ENCODE results near the gene C14orf132. TPM values are rescaled to one million over a fixed set of nuclear protein-coding genes. Genes with fewer than 3 reads are reported as not detected.

Gene C14orf132
- total and polyA plus RNA-seq, 4 donors: 9.8 to 49.3 (median 24.7) TPM

GRCh38 chr14:96037891-96038557, 1.1 kb upstream of the C14orf132 start:
- H3K4me3 ChIP-seq: no peak overlapping the region
- peak overlapping the region in 1 of 2 donors; percentile 48 for H3K27ac ChIP-seq (ENCODE audit: low read depth in 1 of 2, low read length in 1 of 2)
- peaks cover 0 to 18% (median 9%) of the 10 kb centered on the region in 5 donors for H3K4me1 ChIP-seq (ENCODE audit: control insufficient read depth in 5 of 5, insufficient read depth in 5 of 5, low read length in 5 of 5)
- no peaks in the 10 kb centered on the region for H3K36me3 ChIP-seq (ENCODE audit: control insufficient read depth in 4 of 4, insufficient read depth in 4 of 4, low read length in 4 of 4)
- WGBS, 2 donors: 24 to 33% methylated on average over 7 of the region's 7 CpGs
- ATAC-seq (ENCODE audit: insufficient read depth, low FRiP score): no peak
- TF ChIP-seq CTCF (IDR thresholded peaks at IDR 0.05; ENCODE audit: control extremely low read depth, extremely low read depth): no peak
- H3K9ac ChIP-seq (ENCODE audit: insufficient read depth in 1 of 2, low read length in 2 of 2): no peak overlapping the region
- H3K9me3 ChIP-seq (ENCODE audit: control insufficient read depth in 4 of 4, insufficient read depth in 3 of 4, low read length in 3 of 4): no peaks in the 10 kb centered on the region
- DNase-seq: peak in 2 of 3 donors; percentile 28 to 38
- peaks cover 0 to 4% (median 0%) of the 10 kb centered on the region in 3 donors for H3K27me3 ChIP-seq (ENCODE audit: control insufficient read depth in 3 of 3, insufficient read depth in 3 of 3, low read length in 2 of 3)

GRCh38 chr14:96038558-96038919, 623 bp upstream of the C14orf132 start:
- no peak for DNase-seq
- Histone ChIP-seq H3K9ac (ENCODE audit: insufficient read depth in 1 of 2, low read length in 2 of 2) (no peak overlapping the region), H3K9me3 (ENCODE audit: control insufficient read depth in 4 of 4, insufficient read depth in 3 of 4, low read length in 3 of 4) (no peaks in the 10 kb centered on the region), H3K27me3 (ENCODE audit: control insufficient read depth in 3 of 3, insufficient read depth in 3 of 3, low read length in 2 of 3) (peaks cover 0 to 4% (median 0%) of the 10 kb centered on the region in 3 donors), H3K4me3 (no peak overlapping the region), H3K36me3 (ENCODE audit: control insufficient read depth in 4 of 4, insufficient read depth in 4 of 4, low read length in 4 of 4) (no peaks in the 10 kb centered on the region), H3K27ac (ENCODE audit: low read depth in 1 of 2, low read length in 1 of 2) (peak overlapping the region in 1 of 2 donors; percentile 48), H3K4me1 (ENCODE audit: control insufficient read depth in 5 of 5, insufficient read depth in 5 of 5, low read length in 5 of 5) (peaks cover 0 to 18% (median 9%) of the 10 kb centered on the region in 5 donors)
- no peak for ATAC-seq (ENCODE audit: insufficient read depth, low FRiP score)
- TF ChIP-seq CTCF (IDR thresholded peaks at IDR 0.05; ENCODE audit: control extremely low read depth, extremely low read depth): no peak
- WGBS, 2 donors: 17 to 34% methylated on average over 10 of the region's 10 CpGs

- peak; percentile 70 to 82 (median 81) for DNase-seq
- WGBS, 2 donors: 0 to 1% methylated on average over 32 to 56 of the region's 56 CpGs
These were observed 610 bp downstream of the C14orf132 start for GRCh38 chr14:96039633-96040311.

More at GRCh38 chr14:96039633-96040311, 610 bp downstream of the C14orf132 start:
- Histone ChIP-seq H3K9me3 (ENCODE audit: control insufficient read depth in 4 of 4, insufficient read depth in 3 of 4, low read length in 3 of 4) (no peaks in the 10 kb centered on the region), H3K27me3 (ENCODE audit: control insufficient read depth in 3 of 3, insufficient read depth in 3 of 3, low read length in 2 of 3) (peaks cover 0 to 4% (median 0%) of the 10 kb centered on the region in 3 donors), H3K27ac (ENCODE audit: low read depth in 1 of 2, low read length in 1 of 2) (peak overlapping the region in 1 of 2 donors; percentile 74), H3K4me1 (ENCODE audit: control insufficient read depth in 5 of 5, insufficient read depth in 5 of 5, low read length in 5 of 5) (peaks cover 0 to 18% (median 9%) of the 10 kb centered on the region in 5 donors), H3K4me3 (peak overlapping the region; percentile 59), H3K9ac (ENCODE audit: insufficient read depth in 1 of 2, low read length in 2 of 2) (peak overlapping the region; percentile 46 to 83), H3K36me3 (ENCODE audit: control insufficient read depth in 4 of 4, insufficient read depth in 4 of 4, low read length in 4 of 4) (no peaks in the 10 kb centered on the region)
- no peak for TF ChIP-seq CTCF (IDR thresholded peaks at IDR 0.05; ENCODE audit: control extremely low read depth, extremely low read depth)
- peak; percentile 12 for ATAC-seq (ENCODE audit: insufficient read depth, low FRiP score)

Data from lung (tissue), 12 donors.